H9 (cell line): ENCODE data around the gene HERPUD2. TPM values are rescaled to one million over a fixed set of nuclear protein-coding genes. Genes with fewer than 3 reads are reported as not detected.

Experiments
- DNase-seq: peaks from one replicate; pipeline ENCODE4 v3.0.0-alpha.2; 2017
- H2AFZ ChIP-seq: one replicate; pipeline ENCODE4 v1.6.1; 2013; ENCODE audit warnings: mild to moderate bottlenecking, low read length, control low read depth, moderate library complexity
- H2AK5ac ChIP-seq: 2 replicates; pipeline ENCODE4 v1.6.1; 2013; ENCODE audit warnings: low read length, control low read depth, mixed read lengths; ENCODE audit not compliant: insufficient read length
- H2BK120ac ChIP-seq: one replicate; pipeline ENCODE4 v1.6.1; 2013; ENCODE audit warnings: low read depth, mild to moderate bottlenecking, low read length, control low read depth, inconsistent platforms; ENCODE audit not compliant: poor library complexity, severe bottlenecking
- H2BK12ac ChIP-seq: 2 replicates; pipeline ENCODE4 v1.6.1; 2013; ENCODE audit warnings: low read length, control low read depth, mixed read lengths, low read depth; ENCODE audit not compliant: insufficient read length
- H2BK15ac ChIP-seq: 2 replicates; pipeline ENCODE4 v1.6.1; 2013; ENCODE audit warnings: low read depth, low read length, control low read depth
- H2BK20ac ChIP-seq: one replicate; pipeline ENCODE4 v1.6.1; 2013; ENCODE audit warnings: low read depth, mild to moderate bottlenecking, low read length, control low read depth, inconsistent platforms; ENCODE audit not compliant: poor library complexity, severe bottlenecking
- H2BK5ac ChIP-seq: 2 replicates; pipeline ENCODE4 v1.6.1; 2013; ENCODE audit warnings: low read length, control low read depth, mixed read lengths; ENCODE audit not compliant: insufficient read length
- H3K14ac ChIP-seq: 2 replicates; pipeline ENCODE4 v1.6.1; 2013; ENCODE audit warnings: low read length, control low read depth; ENCODE audit not compliant: insufficient read depth
- H3K18ac ChIP-seq: 2 replicates; pipeline ENCODE4 v1.6.1; 2013; ENCODE audit warnings: low read depth, mild to moderate bottlenecking, mixed read lengths, low read length, control low read depth; ENCODE audit not compliant: insufficient read length
- H3K23ac ChIP-seq: 2 replicates; pipeline ENCODE4 v1.6.1; 2013; ENCODE audit warnings: low read length, control low read depth, mixed read lengths, low read depth; ENCODE audit not compliant: insufficient read length
- H3K23me2 ChIP-seq: 2 replicates; pipeline ENCODE4 v1.6.1; 2013; ENCODE audit warnings: low read depth, mild to moderate bottlenecking, mixed read lengths, low read length, control low read depth; ENCODE audit not compliant: insufficient read length, poor library complexity, severe bottlenecking
- H3K27ac ChIP-seq: 2 replicates; pipeline ENCODE4 v1.5.1; 2013; ENCODE audit warnings: low read length, control low read depth, mixed read lengths, low read depth; ENCODE audit not compliant: insufficient read length
- H3K27me3 ChIP-seq: 2 replicates; pipeline ENCODE4 v1.6.1; 2013; ENCODE audit warnings: low read length, control low read depth, inconsistent platforms; ENCODE audit not compliant: insufficient read depth
- H3K4ac ChIP-seq: 2 replicates; pipeline ENCODE4 v1.6.1; 2013; ENCODE audit warnings: low read depth, mild to moderate bottlenecking, control low read depth, inconsistent platforms, low read length, moderate library complexity
- H3K4me1 ChIP-seq: 2 replicates; pipeline ENCODE4 v1.6.1; 2013; ENCODE audit warnings: low read length, control low read depth, inconsistent platforms; ENCODE audit not compliant: insufficient read depth
- H3K4me2 ChIP-seq: 2 replicates; pipeline ENCODE4 v1.6.1; 2013; ENCODE audit warnings: low read length, control low read depth, mixed read lengths; ENCODE audit not compliant: insufficient read length, insufficient read depth
- H3K56ac ChIP-seq: 2 replicates; pipeline ENCODE4 v1.6.1; 2013; ENCODE audit warnings: low read depth, mild to moderate bottlenecking, mixed read lengths, low read length, control low read depth; ENCODE audit not compliant: insufficient read length
- H3K79me1 ChIP-seq: 2 replicates; pipeline ENCODE4 v1.6.1; 2013; ENCODE audit warnings: low read depth, mild to moderate bottlenecking, moderate library complexity, low read length, control low read depth, inconsistent platforms; ENCODE audit not compliant: insufficient read depth, poor library complexity, severe bottlenecking
- H3K79me2 ChIP-seq: 2 replicates; pipeline ENCODE4 v1.6.1; 2013; ENCODE audit warnings: low read length, control low read depth, inconsistent platforms; ENCODE audit not compliant: insufficient read depth
- H3K9ac ChIP-seq: 2 replicates; pipeline ENCODE4 v1.6.1; 2013; ENCODE audit warnings: low read length, control low read depth, mixed read lengths; ENCODE audit not compliant: insufficient read length; ENCODE audit errors: extremely low read depth
- H3K9me3 ChIP-seq: one replicate; pipeline ENCODE4 v1.6.1; 2013; ENCODE audit warnings: low read depth, low read length, inconsistent platforms; ENCODE audit not compliant: control insufficient read depth
- H3T11ph ChIP-seq: one replicate; pipeline ENCODE4 v1.6.1; 2013; ENCODE audit warnings: mild to moderate bottlenecking, low read length, control low read depth, inconsistent platforms
- H4K20me1 ChIP-seq: one replicate; pipeline ENCODE4 v1.6.1; 2013; ENCODE audit not compliant: control insufficient read depth, insufficient read length, insufficient read depth
- H4K5ac ChIP-seq: 2 replicates; pipeline ENCODE4 v1.6.1; 2013; ENCODE audit warnings: low read depth, mild to moderate bottlenecking, mixed read lengths, low read length, control low read depth; ENCODE audit not compliant: insufficient read length
- H4K8ac ChIP-seq: replicated peaks from 2 replicates; pipeline ENCODE4 v1.6.1; 2013; ENCODE audit warnings: low read length, control low read depth, mixed read lengths, low read depth; ENCODE audit not compliant: insufficient read length
- H4K91ac ChIP-seq: 2 replicates; pipeline ENCODE4 v1.6.1; 2013; ENCODE audit warnings: low read depth, mild to moderate bottlenecking, moderate library complexity, mixed read lengths, low read length, control low read depth; ENCODE audit not compliant: insufficient read length
- H3K27ac Mint-ChIP-seq, 3 experiments: 2 replicates in 2 of 3; 3 replicates in 1 of 3; pipeline ENCODE4 v1.8.0; 2020 to 2021; ENCODE audit warnings: mixed read lengths in 3 of 3, mild to moderate bottlenecking in 1 of 3, moderate library complexity in 1 of 3
- H3K27me3 Mint-ChIP-seq: 2 replicates; pipeline ENCODE4 v1.8.0; 2021; ENCODE audit warnings: low read depth, mild to moderate bottlenecking, moderate library complexity, mixed read lengths
- H3K36me3 Mint-ChIP-seq, 3 experiments: 2 replicates in 2 of 3; 3 replicates in 1 of 3; pipeline ENCODE4 v1.8.0; 2020 to 2021; ENCODE audit warnings: low read depth in 3 of 3, mixed read lengths in 3 of 3; ENCODE audit not compliant: insufficient read depth in 1 of 3
- H3K4me1 Mint-ChIP-seq, 2 experiments: 2 replicates each; pipeline ENCODE4 v1.8.0; 2020; ENCODE audit warnings: mixed read lengths in 2 of 2
- H3K4me3 Mint-ChIP-seq, 2 experiments: 2 replicates in 1 of 2; 3 replicates in 1 of 2; pipeline ENCODE4 v1.8.0; 2020 to 2021; ENCODE audit warnings: mild to moderate bottlenecking in 2 of 2, mixed read lengths in 2 of 2, moderate library complexity in 1 of 2
- H3K9me3 Mint-ChIP-seq, 2 experiments: 2 replicates in 1 of 2; 3 replicates in 1 of 2; pipeline ENCODE4 v1.8.0; 2020; ENCODE audit warnings: mild to moderate bottlenecking in 2 of 2, mixed read lengths in 2 of 2, moderate library complexity in 1 of 2
- CTCF ChIP-seq: fragments of 200-600 bp; sonication (generic); conservative IDR thresholded peaks from 3 replicates; pipeline ENCODE4 v1.8.0; 2021; ENCODE audit warnings: antibody characterized with exemption, mild to moderate bottlenecking
- WGBS: extraction: QIAGEN DNeasy Blood & Tissue Kit; methylation state at CpG from one replicate; pipeline ENCODE4 v1.1.7; 2013; ENCODE audit warnings: missing lambda C conversion rate, low lambda C conversion rate, mixed read lengths; ENCODE audit not compliant: insufficient read length; ENCODE audit errors: extremely low coverage; 5-methylcytosine and 5-hydroxymethylcytosine counted together
- total RNA-seq: library from RNA; stranded (reverse); gene quantifications from 2 replicates; pipeline ENCODE4 v1.2.1, GENCODE V29; 2021

Gene HERPUD2
- total RNA-seq, 1 experiment from 2014 or later, result 17.0 TPM

GRCh38 chr7:35700865-35701264, 5.9 kb upstream of the HERPUD2 start:
- Histone ChIP-seq H4K5ac (no peak overlapping the region), H4K20me1 (no peaks in the 10 kb centered on the region), H4K8ac (no peak overlapping the region), H3K23me2 (peaks cover under 1% of the 10 kb centered on the region), H3K56ac (no peak overlapping the region), H2AFZ (no peak overlapping the region), H2BK20ac (no peak overlapping the region), H3K14ac (no peak overlapping the region), H3K4ac (no peak overlapping the region), H4K91ac (no peak overlapping the region), H3K9ac (no peak overlapping the region), H3K23ac (no peak overlapping the region), H3K79me2 (no peaks in the 10 kb centered on the region), H3K4me1 (peaks cover 2% of the 10 kb centered on the region; the same call in 1 of the 2 replicates), H2BK15ac (no peak overlapping the region), H3K27ac (no peak overlapping the region), H3K4me2 (no peak overlapping the region), H3K9me3 (no peaks in the 10 kb centered on the region), H2AK5ac (no peak overlapping the region), H3T11ph (no peak overlapping the region), H3K27me3 (no peaks in the 10 kb centered on the region), H2BK120ac (no peak overlapping the region), H2BK5ac (no peak overlapping the region), H3K18ac (no peak overlapping the region), H2BK12ac (no peak overlapping the region), H3K79me1 (no peaks in the 10 kb centered on the region)
- no peak overlapping the region; a peak in 1 of 7 replicates for H3K27ac Mint-ChIP-seq
- no peak for TF ChIP-seq CTCF
- DNase-seq, result no peak
- H3K27me3 Mint-ChIP-seq, result no peaks in the 10 kb centered on the region
- H3K4me3 Mint-ChIP-seq, result no peak overlapping the region
- H3K36me3 Mint-ChIP-seq, result peaks cover 12 to 14% (median 12%) of the 10 kb centered on the region in 3 experiments
- H3K4me1 Mint-ChIP-seq, result peaks cover 6 to 21% of the 10 kb centered on the region in 2 experiments
- H3K9me3 Mint-ChIP-seq, result peaks cover 0 to 9% of the 10 kb centered on the region in 2 experiments; a peak in 3 of 5 replicates
- no CpG with 5 or more reads among the region's 2 CpGs for WGBS
